RWPE2 (cell line): Measurements from ENCODE around the gene BLTP2.
"Not testable (repeated sequence)": the region's sequence is repeated elsewhere in the genome, so short reads cannot be mapped to it uniquely, and the experiment has no call there.

Source experiments
- ATAC-seq: fragments of 200-7000 bp; cut with Tn5 transposase; 3 replicates; pipeline ENCODE4 v1.9.1; 2021; ENCODE audit warnings: low read depth
- DNase-seq: peaks from one replicate; pipeline ENCODE4 v3.0.0-alpha.2; 2020; ENCODE audit warnings: low spot score
- H3K27ac ChIP-seq: fragments of 450-650 bp; 2 replicates; pipeline ENCODE4 v1.5.1; 2017; ENCODE audit warnings: mild to moderate bottlenecking; ENCODE audit not compliant: poor library complexity, severe bottlenecking
- H3K27me3 ChIP-seq: fragments of 250-450 bp; sonication (Bioruptor Pico); 2 replicates; pipeline ENCODE4 v1.5.1; 2021; ENCODE audit warnings: mild to moderate bottlenecking, moderate library complexity; ENCODE audit not compliant: insufficient read depth, poor library complexity, severe bottlenecking
- H3K36me3 ChIP-seq: fragments of 250-450 bp; sonication (Bioruptor Pico); 2 replicates; pipeline ENCODE4 v1.5.1; 2020; ENCODE audit warnings: low read depth, mild to moderate bottlenecking, moderate library complexity
- H3K4me1 ChIP-seq: fragments of 250-450 bp; sonication (Bioruptor Pico); 2 replicates; pipeline ENCODE4 v1.5.1; 2021; ENCODE audit warnings: mild to moderate bottlenecking, moderate library complexity; ENCODE audit not compliant: insufficient read depth, poor library complexity, severe bottlenecking
- H3K4me3 ChIP-seq: fragments of 250-450 bp; sonication (Bioruptor Pico); 2 replicates; pipeline ENCODE4 v1.5.1; 2021; ENCODE audit warnings: mild to moderate bottlenecking, moderate library complexity; ENCODE audit not compliant: severe bottlenecking
- H3K9me3 ChIP-seq: fragments of 250-450 bp; sonication (Bioruptor Pico); 2 replicates; pipeline ENCODE4 v1.5.1; 2021; ENCODE audit warnings: mild to moderate bottlenecking, moderate library complexity; ENCODE audit not compliant: severe bottlenecking
- TF ChIP-seq, protein P1 (sequence below): fragments of 450-650 bp; IDR thresholded peaks from one replicate; pipeline ENCODE4 v1.5.1; 2017; ENCODE audit warnings: mild to moderate bottlenecking, moderate library complexity; ENCODE audit not compliant: poor library complexity, severe bottlenecking

The BLTP2 gene

DNA sequence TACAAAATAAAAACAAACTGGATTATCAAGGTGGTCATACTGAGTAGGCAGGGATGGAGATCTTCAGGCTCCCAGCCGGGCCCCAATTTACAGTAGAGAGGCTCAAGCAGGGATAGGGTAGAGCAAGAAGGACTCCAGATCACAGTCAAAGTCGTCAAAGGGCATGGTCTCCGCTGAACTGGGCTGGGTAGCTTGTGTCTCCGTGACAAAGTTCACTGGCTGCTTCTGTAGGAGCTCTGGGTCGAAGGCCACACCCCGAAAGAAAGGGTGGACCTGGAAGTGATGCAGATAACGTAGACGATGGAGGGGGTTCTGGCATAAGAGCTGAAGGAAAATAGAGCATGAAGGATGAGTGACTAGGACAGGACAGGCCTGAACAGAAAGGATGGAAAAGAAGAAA, 34.6 kb downstream of the BLTP2 start:
- peaks cover 39% of the 10 kb centered on the region for H3K36me3 ChIP-seq
- no peak for ATAC-seq

DNA sequence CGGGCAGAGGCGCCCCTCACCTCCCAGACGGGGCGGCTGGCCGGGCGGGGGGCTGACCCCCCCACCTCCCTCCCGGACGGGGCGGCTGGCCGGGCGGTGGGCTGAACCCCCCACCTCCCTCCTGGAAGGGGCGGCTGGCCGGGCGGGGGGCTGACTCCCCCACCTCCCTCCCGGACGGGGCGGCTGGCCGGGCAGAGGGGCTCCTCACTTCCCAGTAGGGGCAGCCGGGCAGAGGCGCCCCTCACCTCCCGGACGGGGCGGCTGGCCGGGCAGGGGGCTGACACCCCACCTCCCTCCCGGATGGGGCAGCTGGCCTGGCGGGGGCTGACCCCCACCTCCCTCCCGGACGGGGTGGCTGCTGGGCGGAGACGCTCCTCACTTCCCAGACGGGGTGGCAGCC, 40.9 kb downstream of the BLTP2 start:
- H3K9me3 ChIP-seq, H3K4me3 ChIP-seq, DNase-seq, H3K27ac ChIP-seq, H3K36me3 ChIP-seq, H3K27me3 ChIP-seq, ATAC-seq, H3K4me1 ChIP-seq: not testable (repeated sequence)

More for the DNA sequence above, 34.6 kb downstream of the BLTP2 start:
- H3K27me3 ChIP-seq: no peaks in the 10 kb centered on the region
- DNase-seq: no peak
- no peaks in the 10 kb centered on the region for H3K9me3 ChIP-seq
- H3K27ac ChIP-seq: no peak overlapping the region
- no peak overlapping the region for H3K4me3 ChIP-seq
- TF ChIP-seq, protein P1, sequence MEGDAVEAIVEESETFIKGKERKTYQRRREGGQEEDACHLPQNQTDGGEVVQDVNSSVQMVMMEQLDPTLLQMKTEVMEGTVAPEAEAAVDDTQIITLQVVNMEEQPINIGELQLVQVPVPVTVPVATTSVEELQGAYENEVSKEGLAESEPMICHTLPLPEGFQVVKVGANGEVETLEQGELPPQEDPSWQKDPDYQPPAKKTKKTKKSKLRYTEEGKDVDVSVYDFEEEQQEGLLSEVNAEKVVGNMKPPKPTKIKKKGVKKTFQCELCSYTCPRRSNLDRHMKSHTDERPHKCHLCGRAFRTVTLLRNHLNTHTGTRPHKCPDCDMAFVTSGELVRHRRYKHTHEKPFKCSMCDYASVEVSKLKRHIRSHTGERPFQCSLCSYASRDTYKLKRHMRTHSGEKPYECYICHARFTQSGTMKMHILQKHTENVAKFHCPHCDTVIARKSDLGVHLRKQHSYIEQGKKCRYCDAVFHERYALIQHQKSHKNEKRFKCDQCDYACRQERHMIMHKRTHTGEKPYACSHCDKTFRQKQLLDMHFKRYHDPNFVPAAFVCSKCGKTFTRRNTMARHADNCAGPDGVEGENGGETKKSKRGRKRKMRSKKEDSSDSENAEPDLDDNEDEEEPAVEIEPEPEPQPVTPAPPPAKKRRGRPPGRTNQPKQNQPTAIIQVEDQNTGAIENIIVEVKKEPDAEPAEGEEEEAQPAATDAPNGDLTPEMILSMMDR: no peak
- no peaks in the 10 kb centered on the region for H3K4me1 ChIP-seq

DNA sequence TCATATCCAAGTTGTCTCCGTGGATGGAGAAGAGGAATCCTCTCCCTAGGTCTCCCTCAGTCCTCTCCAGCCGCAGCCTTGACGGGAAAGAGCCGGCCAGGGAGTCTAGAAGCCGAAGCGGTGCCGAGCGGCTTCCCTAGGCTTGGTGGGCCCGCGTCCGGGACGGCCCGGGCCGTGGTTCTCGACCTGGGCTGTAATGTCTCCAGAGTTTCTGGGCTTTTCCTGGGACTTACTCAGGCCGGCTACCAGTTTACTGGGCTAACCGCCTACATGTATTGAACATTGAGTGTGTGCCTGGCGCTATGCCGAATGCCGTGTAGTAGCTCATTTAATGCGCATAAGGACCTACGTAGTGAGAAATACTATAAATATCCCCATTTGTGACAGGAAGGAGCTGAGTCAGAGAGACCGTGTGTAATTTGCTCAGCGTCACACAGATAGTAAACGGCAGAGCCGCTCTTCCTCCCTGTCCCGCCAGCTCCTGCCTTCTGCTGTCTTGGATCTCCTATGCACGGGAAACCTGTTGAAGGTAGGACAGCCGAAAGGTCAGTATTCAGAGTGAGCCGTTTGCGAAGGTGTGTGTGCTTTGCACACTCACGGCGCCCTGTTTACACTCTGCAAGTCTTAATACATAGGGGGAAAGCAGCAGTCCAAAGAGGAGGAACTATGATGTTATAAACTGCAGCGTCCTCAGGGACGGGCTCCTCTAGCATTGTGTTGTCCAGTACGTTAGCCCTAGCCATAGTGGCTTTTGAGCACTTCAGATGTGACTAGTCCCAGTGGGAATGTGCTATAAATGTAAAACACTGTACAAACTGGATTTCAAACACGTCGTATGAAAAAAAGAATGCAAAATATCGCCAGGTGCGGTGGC, 45.4 kb downstream of the BLTP2 start:
- Histone ChIP-seq H3K27me3 (no peaks in the 10 kb centered on the region), H3K27ac (peak overlapping the region; percentile 68), H3K4me3 (peak overlapping the region; percentile 61), H3K4me1 (peaks cover 5% of the 10 kb centered on the region), H3K36me3 (peaks cover 23% of the 10 kb centered on the region), H3K9me3 (no peaks in the 10 kb centered on the region)
- DNase-seq (no peak), ATAC-seq (peak; percentile 58)
- TF ChIP-seq, protein P1: no peak

DNA sequence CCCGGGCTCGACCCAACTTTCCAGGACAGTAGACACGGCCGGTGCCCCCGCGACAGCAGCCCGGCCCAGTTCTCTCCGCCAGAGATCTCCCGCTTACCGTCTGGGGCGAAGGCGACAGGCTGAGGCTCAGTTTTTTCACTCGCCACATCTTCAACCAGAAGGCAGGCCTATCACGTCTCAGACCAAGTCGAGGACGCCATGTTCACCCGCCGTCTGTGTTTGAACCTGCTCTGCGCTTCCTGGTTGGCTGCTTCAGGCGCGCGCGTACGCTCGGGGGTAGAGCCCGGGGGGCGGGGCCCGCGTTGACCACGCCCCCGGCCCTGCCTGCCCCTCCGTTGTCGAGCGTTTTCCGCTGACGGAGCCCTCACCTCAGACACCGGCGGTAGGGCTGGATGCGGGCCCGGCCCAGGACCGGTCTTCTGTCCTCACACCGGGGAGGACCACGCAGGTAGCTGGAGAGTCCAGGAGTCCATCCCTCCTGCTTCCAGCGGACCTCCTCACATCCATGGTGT, 46.1 kb downstream of the BLTP2 start, which contains the start of gene SPAG5:
TSS of gene SPAG5 (minus strand) at position 227 of the 512 bp plus-strand sequence. CDS start at position 148, 79 bp downstream.
- H3K4me1 ChIP-seq: peaks cover 5% of the 10 kb centered on the region
- H3K27ac ChIP-seq: peak within 1 kb of the TSS; percentile 68
- peak; percentile 93 for DNase-seq
- H3K27me3 ChIP-seq: no peaks in the 10 kb centered on the region
- H3K4me3 ChIP-seq: peak within 1 kb of the TSS; percentile 61
- TF ChIP-seq, protein P1: no peak
- ATAC-seq: peak; percentile 86
- H3K9me3 ChIP-seq: no peaks in the 10 kb centered on the region
- H3K36me3 ChIP-seq: peaks cover 28% of the 10 kb centered on the region

DNA sequence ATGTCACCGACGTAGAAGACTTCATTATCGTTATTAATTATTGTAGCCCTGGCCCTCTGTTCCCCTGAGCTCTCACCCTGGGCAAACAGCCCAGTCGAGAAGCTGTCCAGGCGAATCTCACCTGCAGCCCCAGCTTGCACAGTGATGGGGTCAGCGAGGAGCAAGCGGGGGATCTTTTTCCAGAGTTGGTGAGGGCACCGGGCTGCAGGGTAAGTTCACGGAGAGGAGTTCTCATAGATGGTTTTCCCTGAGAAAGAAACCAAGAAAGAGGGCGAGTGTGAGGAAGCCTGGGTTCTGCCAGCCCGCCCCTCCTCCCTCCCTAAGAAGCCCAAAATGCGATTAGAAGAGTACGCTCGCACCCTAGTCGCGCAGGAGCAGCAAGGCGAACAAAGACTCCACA, 46.6 kb downstream of the BLTP2 start:
- TF ChIP-seq, protein P1: no peak
- DNase-seq (no peak), ATAC-seq (peak; percentile 5; the same call in 2 of the 3 replicates)
- H3K4me1 ChIP-seq: peaks cover 5% of the 10 kb centered on the region
- peak overlapping the region; percentile 68 for H3K27ac ChIP-seq
- peaks cover 33% of the 10 kb centered on the region for H3K36me3 ChIP-seq
- no peaks in the 10 kb centered on the region for H3K9me3 ChIP-seq
- peak overlapping the region; percentile 61 for H3K4me3 ChIP-seq
- no peaks in the 10 kb centered on the region for H3K27me3 ChIP-seq
